Astrocyte of the cerebellum (primary cell): ENCODE data around the gene PLGLB2.
"Not testable (repeated sequence)": the region's sequence is repeated elsewhere in the genome, so short reads cannot be mapped to it uniquely, and the experiment has no call there.

Experiments
- DNase-seq: peaks from one replicate; pipeline ENCODE4 v3.0.0-alpha.2; 2011; ENCODE audit warnings: low read depth
- H3K4me3 ChIP-seq: 2 replicates; pipeline ENCODE4 v1.5.1; 2011; ENCODE audit warnings: mild to moderate bottlenecking, low read depth, low read length, moderate library complexity
- in situ Hi-C: cut with HindIII; loops from 2 replicates; pipeline ENCODE4 v1.10.0; 2017; ENCODE audit warnings: low sequenced_read_pairs

Gene PLGLB2

DNA sequence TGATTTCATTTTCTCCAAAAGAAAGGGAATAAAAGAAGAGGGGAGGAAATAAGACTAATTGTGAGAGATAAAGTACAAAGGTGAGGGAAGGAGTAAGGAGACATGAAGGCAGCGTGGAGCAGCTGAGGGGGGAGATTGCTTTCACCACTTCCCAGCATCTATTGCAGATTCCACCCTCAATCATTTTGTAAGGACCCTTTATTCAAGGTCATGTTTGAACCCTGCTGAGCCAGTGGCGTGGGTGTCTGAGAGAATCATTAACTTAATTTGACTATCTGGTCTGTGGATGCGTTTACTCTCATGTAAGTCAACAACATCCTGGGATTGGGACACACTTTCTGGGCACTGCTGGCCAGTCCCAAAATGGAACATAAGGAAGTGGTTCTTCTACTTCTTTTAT is at the start of gene PLGLB2:
PLGLB2 (plus strand) TSS at position 297 of the 400 bp plus-strand sequence; CDS start at position 364, 67 bp downstream.
- in situ Hi-C loops, H3K4me3 ChIP-seq, DNase-seq: not testable (repeated sequence)

DNA sequence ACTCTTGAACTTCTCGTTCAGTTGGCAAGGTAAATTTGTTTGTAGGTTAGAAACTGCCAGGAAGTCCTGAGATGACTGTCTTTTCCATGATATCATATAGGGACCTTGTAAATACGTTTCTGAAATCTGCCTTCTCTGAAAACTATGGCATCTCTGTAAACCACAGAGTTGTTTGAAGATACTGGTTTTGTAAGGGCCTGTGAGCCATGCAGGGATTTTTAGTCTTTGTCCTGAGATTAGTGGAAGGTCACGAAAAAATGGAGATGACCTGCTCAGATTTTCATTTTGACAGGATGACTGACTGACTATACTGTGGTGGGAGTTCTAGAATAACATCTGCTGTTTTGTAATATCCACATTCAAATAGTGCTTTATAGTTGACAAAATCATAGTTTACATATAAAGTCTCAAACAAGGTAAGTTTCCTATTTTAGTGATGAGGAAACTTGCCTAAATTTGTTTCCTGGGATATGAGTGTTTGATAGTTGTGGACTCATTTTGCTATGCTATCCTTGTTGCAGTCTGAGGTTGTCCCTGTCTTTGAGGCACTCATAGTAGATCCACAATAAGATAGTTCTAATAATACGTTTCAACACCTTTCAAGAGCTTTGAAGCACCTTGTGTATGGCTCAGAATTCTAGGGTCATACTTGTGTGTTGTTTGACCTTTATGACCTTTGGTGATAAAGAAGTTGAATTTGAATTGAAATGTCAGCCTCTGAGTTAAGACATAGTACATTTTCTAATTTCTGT is 43.1 kb upstream of the PLGLB2 start:
- DNase-seq, in situ Hi-C loops, H3K4me3 ChIP-seq: not testable (repeated sequence)

DNA sequence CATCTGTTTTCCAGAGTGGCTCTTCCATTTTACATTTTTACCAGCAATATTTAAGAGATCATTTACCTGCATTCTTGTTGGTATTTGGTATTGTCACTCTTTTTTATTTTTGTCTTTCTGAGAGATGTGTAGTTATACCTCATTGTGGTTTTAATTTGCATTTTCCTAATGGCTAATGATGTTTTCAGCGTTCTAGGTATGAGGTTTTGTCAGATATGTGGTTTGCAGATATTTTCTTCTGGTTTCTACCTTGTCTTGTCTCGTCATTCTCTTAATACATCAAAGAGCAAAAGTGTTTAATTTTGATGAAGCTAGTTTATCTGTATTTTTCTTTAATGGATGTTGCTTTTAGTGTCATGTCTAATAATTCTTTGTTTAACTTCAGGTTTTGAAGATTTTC is 39.5 kb upstream of the PLGLB2 start:
- H3K4me3 ChIP-seq, DNase-seq, in situ Hi-C loops: not testable (repeated sequence)

DNA sequence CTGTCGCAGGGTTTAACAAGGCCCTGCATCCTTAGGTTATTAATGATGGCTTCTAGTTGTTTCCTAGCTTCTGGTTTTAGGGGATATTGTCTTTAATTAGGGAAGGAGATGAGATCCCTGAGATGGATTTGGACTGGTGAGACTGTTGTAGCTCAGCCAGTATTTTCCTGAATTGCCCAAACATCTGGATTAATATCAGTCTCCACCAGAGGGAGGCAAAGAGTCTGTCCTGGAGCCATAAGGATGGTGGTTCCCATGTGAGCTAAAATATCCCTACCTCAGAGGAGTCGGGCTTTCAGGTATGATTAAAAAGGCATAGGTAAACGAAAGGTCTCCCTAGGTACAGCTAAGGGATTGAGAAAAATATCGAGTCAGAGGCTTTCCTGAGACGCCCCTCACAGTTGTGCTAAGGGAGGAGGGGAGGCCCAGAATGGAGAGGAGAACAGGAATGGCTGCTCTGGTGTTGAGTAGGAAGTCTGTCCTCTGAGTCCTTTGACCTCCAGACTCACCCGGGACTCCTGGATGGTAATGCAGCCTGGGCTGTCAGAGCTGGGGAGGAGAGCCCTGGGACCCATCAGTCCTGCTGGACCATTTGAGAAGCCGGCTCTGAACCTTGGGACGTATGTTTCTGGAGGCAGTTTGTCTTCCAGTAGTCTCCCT is 19.8 kb upstream of the PLGLB2 start:
- H3K4me3 ChIP-seq, in situ Hi-C loops, DNase-seq: not testable (repeated sequence)

DNA sequence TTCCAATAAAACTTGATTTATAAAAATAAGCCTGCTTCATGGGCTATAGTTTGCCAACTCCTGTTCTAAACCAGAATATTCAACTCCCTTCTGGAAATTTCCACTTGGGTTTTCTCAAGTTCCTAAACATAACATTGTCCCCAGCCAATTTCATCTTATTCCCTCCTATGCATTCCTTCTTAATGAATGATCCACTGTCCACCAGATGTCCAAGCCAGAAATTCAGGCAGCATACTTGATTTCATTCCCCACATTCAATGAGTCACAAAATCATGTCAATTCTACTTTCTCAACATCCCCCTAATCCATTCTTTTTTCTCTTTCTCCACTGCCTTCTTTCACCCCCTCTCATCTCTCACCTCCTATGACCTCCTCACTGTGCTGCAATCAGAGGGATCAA is 7.0 kb upstream of the PLGLB2 start:
- DNase-seq, H3K4me3 ChIP-seq, in situ Hi-C loops: not testable (repeated sequence)

GRCh38 chr2:87742393-87743108 is 5.3 kb upstream of the PLGLB2 start:
- DNase-seq, H3K4me3 ChIP-seq, in situ Hi-C loops: not testable (repeated sequence)

GRCh38 chr2:87743638-87744037 is 4.2 kb upstream of the PLGLB2 start:
- DNase-seq, in situ Hi-C loops, H3K4me3 ChIP-seq: not testable (repeated sequence)

DNA sequence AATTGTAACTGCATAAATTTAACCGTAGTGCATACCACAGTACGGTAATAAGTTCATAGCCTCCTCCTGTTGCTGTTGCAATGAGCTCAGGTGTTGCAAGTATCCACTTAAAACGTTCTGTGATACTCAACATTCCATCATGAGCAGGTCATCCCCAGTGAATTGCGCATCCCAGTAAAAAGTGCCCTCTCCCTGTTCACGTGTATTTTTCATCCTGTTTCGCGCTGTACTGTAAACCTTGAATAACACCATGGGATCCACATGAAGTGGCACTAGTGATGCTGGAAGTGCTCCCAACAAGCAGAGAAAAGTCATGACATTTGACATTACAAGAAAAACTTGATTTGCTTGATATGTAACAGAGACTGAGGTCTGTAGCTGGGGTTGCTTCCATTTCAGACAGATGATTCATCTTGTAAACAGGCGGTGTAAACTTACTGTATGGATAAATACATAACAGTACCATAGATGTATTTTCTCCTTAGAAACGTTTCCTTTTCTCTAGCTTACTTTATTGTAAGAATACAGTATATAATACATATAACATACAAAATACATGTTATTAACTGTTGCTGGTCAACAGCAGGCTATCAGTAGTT is 2.4 kb upstream of the PLGLB2 start:
- DNase-seq, in situ Hi-C loops, H3K4me3 ChIP-seq: not testable (repeated sequence)

DNA sequence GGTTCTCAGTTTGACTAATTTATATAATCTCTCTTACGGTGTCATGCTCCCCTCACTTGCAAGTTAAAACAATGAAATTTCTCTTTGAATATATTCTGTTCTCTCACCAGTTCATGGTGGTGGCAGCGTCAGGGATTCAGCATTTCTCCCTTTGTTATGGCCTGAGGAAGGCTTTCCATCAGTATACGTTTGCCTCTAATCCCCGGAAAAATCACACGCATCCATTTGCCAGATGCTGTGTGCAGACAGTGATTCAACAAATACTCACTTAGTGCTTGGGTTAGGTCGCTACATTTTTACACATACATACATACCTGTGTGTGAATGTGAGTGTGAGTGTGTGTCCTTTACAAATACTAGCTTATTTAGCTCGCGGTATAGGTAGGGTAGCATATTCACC is 637 bp downstream of the PLGLB2 start:
- H3K4me3 ChIP-seq, in situ Hi-C loops, DNase-seq: not testable (repeated sequence)

DNA sequence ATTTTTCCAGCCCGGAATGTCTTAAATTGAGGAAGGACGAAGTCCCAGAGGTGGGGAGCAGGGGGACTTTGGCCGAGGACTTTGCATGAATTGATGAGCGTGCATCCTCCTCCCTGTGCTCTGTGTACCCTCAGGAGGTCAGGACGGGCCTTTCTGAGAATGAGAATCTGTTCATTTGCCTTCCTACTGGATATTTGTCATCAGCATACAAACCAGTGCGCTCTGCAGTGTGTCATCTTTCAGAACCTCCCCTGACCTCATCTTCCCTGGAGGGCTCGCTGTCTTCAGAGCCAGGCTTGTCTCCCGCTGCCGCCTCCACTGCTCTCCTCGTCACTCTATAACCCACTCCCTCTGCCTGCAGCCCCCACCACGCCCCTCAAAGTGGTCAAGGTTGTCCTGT is 2.7 kb downstream of the PLGLB2 start:
- DNase-seq, H3K4me3 ChIP-seq, in situ Hi-C loops: not testable (repeated sequence)

DNA sequence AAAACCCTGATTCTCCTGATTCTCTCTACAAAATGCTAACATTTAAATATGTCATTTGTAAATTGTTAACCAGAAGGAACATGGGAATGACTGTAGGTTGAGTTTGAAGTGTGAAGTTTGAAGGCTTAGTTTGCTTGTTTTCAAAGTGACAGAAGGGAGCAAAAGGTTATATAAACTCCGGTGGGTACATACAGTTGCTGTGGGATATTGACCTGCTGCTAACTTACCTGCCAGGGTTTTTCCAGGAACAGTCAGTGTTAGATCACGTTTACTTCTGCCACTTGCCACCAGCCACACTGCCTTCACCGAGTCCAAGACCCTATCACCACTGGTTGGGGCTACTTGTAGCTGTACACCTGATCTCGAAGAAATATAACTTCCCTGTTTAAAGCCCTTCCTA is 6.9 kb downstream of the PLGLB2 start:
- H3K4me3 ChIP-seq, in situ Hi-C loops, DNase-seq: not testable (repeated sequence)
